Activated CD8-positive, alpha-beta memory T cell treated with anti-CD3 and anti-CD28 coated beads, Interleukin-2, amount 50 U/mL, for 24 hours (primary cell): ENCODE data around the gene NEURL3.
"Not testable (repeated sequence)": the region's sequence is repeated elsewhere in the genome, so short reads cannot be mapped to it uniquely, and the experiment has no call there.

ENCODE experiments used
- DNase-seq: peaks from one replicate; pipeline ENCODE4 v3.0.0-alpha.2; 2020; ENCODE audit errors: extremely low read depth

Gene NEURL3

DNA sequence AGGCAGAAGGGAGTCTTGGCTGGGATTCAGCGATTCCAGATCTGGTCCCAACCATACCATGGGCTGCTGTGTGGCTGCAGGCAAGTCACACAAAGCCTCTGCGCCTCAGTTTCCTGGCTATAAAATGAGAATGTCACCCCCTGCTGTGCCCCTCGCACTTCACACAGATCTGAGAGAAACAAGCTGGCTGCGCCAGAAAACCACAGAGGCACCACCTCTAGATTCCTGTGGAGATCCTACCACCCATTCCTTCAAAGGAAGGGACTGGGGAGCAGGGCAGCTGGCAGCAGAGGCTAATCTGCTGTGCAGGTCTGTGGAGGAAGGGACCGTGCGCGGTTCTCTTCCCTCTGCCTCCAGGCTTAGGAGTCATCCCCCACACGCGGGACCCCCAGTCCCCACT is 19.8 kb downstream of the NEURL3 start:
- DNase-seq: no peak

DNA sequence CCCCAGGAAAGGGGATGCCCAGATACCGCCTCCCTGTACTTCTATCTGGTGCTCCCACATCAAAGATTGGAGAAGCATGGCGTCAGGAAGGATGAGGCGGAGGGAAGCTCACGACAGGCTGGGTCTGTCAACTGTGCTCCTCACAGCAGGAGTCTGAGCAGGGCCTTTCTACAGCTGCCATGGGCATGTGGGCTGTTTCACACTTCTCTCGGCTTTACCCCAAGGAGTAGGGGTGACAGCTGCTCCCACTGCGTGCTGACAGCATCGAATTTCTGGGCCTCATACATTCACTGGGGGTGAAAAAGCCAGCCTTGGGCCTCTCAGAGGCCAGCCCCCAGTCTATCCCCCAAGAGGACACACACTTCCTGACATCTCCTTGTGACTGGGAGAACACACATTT is 21.1 kb downstream of the NEURL3 start:
- DNase-seq: no peak

DNA sequence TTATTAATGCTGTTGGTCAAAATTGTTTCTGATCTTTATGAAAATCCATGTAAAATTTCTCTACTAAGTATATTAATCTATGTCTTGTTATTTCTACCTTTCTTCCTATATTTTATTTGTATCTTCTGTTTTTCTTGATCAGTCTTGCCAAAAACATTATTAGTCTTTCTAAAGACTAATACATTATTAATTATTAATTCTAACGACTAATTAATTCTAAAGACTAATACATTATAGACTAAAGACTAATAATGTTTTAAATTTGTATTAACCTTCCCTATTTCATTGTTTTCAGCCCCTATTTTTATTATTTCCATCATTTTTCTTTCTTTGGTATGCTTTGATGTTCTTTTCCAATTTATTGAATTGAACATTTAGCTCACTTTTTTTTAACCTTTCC is 27.7 kb downstream of the NEURL3 start:
- no peak for DNase-seq

DNA sequence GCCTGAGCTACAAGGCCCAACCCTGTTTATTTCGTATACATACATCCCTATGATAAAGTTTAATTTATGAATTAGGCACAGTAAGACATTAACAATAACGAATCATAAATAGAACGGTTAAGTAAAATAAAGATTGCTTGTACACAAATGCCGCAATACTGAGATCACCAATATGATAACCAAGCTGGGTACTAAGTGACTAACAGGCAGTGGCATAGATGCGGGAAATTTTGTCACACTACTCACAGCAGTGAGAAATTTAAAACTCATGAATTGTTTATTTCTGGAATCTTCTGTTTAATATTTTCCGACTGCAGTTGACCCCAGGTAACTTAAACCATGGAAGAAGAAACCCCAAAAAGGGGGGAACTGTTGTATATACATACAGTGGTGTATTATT is 33.4 kb downstream of the NEURL3 start:
- no peak for DNase-seq

DNA sequence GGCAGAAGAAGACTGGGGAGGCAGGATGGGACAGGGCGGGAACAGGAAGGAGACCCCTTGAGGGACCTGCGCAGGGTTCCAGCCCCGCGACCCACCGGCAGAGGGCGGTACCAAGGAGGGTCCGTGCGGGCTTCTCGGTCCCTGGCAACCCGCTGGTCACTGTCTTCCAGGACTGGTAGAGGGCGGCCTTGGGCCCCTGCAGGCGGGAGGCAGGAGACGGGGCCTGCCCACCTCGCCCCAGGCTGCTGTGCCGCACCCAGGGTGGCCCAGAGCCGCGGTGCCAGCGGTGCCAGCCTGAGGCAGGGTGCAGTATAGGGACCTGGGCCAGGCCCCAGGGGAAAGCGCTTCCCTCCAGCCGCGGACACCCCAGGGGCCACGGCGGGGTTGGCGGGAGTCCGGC is 34.5 kb downstream of the NEURL3 start:
- DNase-seq: no peak

DNA sequence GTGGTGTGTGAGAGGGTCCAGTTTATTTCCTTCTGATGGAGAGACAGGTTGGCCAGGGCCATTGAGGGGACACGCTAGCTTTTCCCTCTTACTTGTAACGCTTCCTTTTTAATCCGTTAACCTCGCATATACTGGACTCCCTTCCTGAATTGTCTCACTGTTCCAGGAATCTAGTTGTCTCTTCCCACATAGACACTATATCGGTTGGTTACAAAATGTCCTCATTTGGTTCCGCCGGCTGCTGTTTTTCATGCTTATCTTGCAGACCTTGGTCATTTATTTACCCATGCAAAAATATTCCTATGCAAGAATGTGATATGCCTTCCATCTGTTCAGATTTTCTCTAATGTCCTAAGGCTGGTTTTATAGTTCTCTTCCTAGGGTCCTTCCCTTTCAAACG is 35.0 kb downstream of the NEURL3 start:
- DNase-seq: no peak

DNA sequence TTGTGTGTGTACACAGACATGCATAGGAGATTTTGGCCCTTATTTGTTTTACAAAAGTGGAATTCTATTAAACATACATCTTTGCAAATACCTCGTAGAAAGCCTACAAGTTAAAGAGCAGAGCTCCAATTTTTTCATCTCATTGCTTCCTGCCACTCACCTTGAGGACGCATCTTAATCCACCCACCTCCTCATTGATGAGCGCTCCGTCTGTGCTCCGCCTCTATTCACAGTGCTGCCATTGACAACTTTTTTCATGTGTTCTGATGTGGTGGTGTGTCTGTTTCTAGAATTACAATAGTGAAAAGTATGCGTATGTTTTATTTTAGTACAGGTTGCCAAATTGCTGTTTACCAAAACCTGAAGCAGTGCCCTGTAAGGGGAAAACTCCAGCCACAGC is 36.3 kb downstream of the NEURL3 start:
- DNase-seq: no peak

DNA sequence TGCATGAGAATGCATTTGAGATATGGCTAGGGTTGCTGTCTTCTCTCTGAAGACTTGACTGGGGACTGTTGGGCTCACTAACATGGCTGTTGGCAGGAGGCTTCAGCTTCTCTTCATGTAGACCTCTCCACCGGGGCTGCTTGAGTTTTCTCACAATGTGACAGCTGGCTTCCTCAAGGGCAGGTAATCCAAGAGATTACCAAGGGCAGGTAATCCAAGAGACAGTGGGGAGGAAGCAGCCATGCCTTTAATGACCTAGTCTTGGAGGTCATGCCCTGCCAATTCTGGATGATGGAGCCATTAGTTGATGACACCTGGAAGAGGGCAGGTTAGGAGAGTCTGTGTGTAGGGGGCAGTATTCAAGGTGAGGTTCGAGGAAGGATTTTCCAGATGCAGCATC is 40.5 kb downstream of the NEURL3 start:
- DNase-seq: no peak

DNA sequence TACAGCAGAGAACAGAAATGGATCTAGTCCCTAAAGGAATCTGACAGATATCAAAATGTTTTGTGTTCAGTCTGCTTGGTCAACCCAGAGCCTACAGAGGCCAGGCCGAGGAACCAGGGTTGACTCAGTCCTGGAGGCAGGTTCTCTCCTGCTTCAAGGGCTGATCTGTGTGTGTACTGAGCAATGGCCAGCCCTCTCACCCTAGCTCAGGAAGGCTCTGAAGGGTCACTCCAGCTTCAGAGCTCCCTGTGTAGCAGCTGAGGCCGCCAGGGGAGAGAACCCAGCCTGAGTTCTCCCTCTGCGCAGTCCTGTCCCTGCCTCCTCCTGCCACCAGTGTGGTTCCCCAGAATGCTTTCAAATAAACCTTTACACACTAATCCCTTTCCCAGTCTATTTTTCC is 41.1 kb downstream of the NEURL3 start:
- DNase-seq: no peak

DNA sequence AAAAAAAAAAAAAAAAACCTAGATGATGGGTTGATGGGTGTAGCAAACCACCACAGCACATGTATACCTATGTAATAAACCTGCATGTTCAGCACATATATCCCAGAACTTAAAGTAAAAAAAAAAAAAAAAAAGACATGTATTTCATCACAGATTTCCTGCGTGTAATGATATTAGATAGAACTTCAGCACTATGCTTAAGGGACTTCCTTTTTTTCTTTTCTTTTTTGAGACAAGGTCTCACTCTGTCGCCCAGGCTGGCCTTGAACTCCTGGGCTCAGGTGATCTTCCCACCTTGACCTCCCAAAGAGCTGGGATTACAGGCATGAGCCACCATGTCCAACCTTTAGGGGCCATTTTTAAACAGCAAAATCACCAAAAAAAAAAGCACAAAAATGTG is 42.0 kb downstream of the NEURL3 start:
- DNase-seq: no peak

DNA sequence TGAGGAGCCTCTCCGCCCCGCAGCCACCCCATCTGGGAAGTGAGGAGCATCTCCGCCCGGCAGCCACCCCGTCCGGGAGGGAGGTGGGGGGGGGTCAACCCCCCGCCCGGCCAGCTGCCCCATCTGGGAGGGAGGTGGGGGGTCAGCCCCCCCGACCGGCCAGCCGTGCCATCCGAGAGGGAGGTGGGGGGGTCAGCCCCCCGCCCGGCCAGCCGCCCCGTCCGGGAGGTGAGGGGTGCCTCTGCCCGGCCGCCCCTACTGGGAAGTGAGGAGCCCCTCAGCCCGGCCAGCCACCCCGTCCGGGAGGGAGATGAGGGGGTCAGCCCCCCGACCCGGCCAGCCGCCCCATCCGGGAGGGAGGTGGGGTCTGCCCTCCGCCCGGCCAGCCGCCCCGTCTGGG is 43.5 kb downstream of the NEURL3 start:
- not testable (repeated sequence) for DNase-seq

DNA sequence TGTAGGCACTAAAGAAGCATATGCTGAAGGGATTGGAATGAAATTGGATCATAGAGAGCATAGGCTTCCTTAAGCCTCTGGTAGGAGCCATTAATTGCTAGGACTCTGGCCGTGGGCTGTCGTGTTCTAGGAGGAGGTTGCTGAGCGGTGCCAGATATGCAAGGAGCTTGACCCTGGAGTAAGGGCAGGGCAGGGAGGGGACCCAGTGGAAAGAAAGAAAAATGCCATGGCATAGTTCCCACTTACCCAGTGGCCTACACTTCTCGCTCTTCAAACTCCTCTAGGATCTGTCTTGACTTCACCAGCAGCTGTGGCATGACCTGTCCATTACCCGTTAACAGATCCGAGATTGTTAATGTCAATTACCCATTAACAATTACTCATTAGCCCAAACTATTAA is 53.1 kb downstream of the NEURL3 start:
- DNase-seq: no peak

DNA sequence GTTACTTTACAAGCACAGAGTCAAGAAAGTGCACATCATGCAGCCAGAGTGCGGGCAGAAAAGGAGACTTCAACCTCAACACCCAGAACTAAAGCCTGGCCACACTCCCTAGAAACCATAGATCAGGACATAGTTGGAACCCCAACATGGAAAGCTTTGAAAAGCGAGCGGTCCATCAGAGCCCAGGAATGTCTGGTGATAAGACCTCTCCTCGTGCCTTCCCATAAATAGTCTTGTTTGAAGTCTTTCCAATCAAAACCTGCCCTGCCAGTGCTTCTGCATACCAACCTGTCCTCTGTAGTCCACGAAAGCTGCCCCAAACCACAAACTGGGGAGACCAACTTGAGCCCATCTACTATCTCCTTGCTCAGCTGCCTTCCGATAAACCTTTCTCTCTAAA is 55.5 kb downstream of the NEURL3 start:
- no peak for DNase-seq

DNA sequence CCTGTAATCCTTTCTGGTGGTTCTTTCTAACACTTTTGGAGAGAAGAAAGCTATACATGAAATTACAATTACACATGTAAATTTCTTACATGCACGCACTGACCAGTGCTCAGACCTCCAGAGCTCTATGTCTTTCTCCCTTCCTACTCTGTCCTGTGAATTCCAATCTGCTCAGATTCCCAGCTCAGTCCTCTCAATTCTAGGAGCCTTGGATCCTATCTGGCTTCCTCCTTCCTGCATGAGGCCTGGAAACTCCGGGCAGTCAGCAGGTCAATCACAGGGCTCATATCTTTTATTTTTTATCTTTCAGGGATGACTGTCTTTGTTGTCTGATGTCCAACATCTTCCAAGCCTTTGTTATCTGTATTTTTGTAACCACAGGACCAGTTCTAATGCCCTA is 56.0 kb downstream of the NEURL3 start:
- no peak for DNase-seq

DNA sequence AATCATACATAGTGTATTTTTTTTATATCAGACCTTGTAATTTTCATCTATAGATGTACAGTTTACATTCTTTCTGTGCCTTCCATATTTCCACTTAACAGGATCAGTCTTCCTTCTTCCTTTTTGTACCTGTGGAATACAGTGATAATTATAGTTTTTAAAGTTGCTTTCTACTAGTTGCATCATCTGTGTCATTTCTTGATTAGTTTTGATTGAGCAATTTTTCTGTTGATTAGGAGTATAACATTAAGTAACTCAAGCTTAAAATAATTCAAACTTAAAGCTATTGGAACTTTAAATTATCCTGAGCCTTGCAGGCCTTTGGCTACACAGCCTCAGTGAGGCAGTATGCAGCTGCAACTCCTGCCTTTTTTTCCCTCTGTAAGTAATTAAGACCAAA is 57.4 kb downstream of the NEURL3 start:
- DNase-seq: no peak
